AG09309 (cell line): ENCODE measurements around the gene PLOD3.

Experiments
- DNase-seq: peaks from one replicate; pipeline ENCODE4 v3.0.0-alpha.2; 2010; ENCODE audit warnings: low read depth
- H3K4me3 ChIP-seq: 2 replicates; pipeline ENCODE4 v1.5.1; 2011; ENCODE audit warnings: mild to moderate bottlenecking, low read depth, low read length, moderate library complexity; ENCODE audit not compliant: control insufficient read depth
- CTCF ChIP-seq: IDR thresholded peaks from 2 replicates; pipeline ENCODE4 v1.5.1; 2011; ENCODE audit warnings: mild to moderate bottlenecking, low read depth, low read length, inconsistent platforms; ENCODE audit not compliant: insufficient read depth, control insufficient read depth; ENCODE audit errors: missing control alignments

Gene PLOD3

GRCh38 chr7:101250324-101250723, 32.9 kb upstream of the PLOD3 start:
- TF ChIP-seq CTCF, result no peak
- no peak for DNase-seq
- H3K4me3 ChIP-seq, result no peak overlapping the region

DNA sequence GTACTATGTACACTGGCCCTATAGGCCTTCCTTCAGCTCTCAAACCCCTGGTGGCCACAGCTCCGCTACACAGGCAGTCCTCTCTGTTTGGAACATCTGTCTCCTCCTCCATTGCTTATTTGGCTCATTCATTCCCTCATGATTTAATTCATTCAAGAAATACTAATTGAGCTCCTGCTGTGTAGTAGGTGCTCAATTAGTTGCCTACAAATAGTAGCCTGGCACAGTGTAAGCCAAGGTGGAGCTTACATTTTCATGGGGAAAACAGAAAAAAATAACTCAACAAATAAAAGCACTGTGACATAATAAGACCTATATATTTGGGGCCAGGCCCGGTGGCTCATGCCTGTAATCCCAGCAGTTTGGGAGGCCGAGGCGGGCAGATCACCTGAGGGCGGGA, 30.9 kb upstream of the PLOD3 start:
- DNase-seq, result no peak
- TF ChIP-seq CTCF, result no peak
- no peak overlapping the region for H3K4me3 ChIP-seq

DNA sequence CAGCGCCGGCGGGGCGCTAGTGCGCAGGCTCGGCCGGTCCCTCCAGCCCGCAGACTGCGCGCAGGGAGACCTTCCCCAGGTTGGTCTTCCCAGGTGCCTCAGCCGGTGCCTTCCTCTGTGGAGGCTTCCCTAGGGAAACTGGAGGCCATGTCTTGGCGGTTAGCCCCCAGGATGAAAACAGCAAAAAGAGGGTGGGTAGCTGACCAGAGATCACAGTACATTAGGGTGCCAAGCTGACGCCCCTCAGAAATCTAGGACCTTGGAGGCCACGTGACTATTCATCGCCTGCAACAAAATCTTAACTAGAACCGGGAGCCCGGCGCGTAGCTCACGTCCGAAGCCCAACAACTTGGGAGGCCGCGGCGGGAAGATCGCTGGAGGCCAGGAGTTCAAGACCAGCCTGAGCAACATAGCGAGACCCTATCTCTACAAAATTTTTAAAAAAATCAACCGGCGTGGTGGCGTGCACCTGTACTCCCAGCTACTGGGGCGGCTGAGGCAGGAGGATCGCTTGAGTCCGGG, 27.8 kb upstream of the PLOD3 start:
- no peak for TF ChIP-seq CTCF
- DNase-seq, result no peak
- H3K4me3 ChIP-seq, result peak overlapping the region; percentile 98

- DNase-seq, result peak; percentile 51
- peak within 1 kb of the TSS; percentile 98 for H3K4me3 ChIP-seq
- TF ChIP-seq CTCF, result peak; percentile 93
Observed at GRCh38 chr7:101244375-101245146, 27.2 kb upstream of the PLOD3 start, which contains the start of gene FIS1. TSS of gene FIS1 (minus strand) at chr7:101245081. CDS start at chr7:101245004, 77 bp downstream.

- H3K4me3 ChIP-seq, result peak overlapping the region; percentile 98
- DNase-seq, result no peak
- no peak for TF ChIP-seq CTCF
Observed at GRCh38 chr7:101243646-101244374, 26.4 kb upstream of the PLOD3 start.

DNA sequence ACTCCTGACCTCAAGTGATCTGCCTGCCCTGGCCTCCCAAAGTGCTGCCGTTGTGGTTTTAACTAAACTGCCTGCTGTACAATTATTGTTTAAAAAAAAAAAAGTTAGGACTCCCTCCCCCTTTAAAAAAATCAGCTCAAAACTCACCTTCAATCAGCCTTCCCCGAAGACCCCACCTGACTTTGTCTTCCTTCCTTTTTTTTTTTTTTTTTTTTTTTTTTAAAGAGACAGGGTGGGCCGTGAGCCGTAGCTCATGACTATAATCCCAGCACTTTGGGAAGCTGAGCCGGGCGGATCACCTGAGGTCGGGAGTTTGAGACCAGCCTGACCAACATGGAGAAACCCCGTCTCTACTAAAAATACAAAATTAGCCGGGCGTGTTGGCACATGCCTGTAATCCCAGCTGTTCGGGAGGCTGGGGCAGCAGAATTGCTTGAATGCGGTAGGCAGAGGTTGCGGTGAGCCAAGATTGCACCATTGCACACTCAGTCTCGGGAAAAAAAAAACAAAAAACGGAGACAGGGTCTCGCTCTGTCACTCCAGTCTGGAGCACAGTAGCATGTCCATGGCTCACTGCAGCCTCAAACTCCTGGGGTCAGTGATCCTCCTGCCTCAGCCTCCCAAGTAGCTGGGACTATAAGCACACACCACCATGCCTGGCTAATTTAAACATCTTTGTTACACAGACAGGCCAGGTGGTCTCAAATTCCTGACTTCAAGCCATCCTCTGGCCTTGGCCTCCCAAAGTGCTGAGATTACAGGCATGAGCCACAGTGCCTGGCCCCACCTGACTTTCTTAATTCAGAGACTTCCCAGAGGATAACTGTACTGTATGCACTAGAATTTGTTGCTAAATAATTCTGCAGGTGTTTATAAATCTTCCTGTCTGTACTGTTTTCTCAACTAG, 24.3 kb upstream of the PLOD3 start:
- no peak for DNase-seq
- TF ChIP-seq CTCF, result no peak
- H3K4me3 ChIP-seq, result no peak overlapping the region
